T47D (cell line): Measurements from ENCODE around the gene CIAO3.

Experiments used
- DNase-seq, 2 experiments: peaks; one replicate each; pipeline versions ENCODE4 v3.0.0 to v3.0.0-alpha.2; 2011 to 2012; ENCODE audit warnings: low read depth in 1 of 2, low spot score in 1 of 2
- JUND ChIP-seq: IDR thresholded peaks from 2 replicates; pipeline ENCODE4 v1.6.1; 2012; ENCODE audit warnings: low read depth
- in situ Hi-C: cut with HindIII; loops from 2 replicates; pipeline ENCODE4 v1.10.0; 2016; ENCODE audit warnings: low sequenced_read_pairs, low pct_unique_long_range_greater_than_20kb

Gene CIAO3

GRCh38 chr16:681746-682427 lies 58.9 kb downstream of the CIAO3 start:
- TF ChIP-seq JUND: no peak
- in situ Hi-C loops: no loop called here
- DNase-seq: no peak

GRCh38 chr16:680967-681745 lies 59.6 kb downstream of the CIAO3 start:
- no peak for TF ChIP-seq JUND
- peak in 1 of 2 experiments; percentile 72 for DNase-seq
- in situ Hi-C loops: no loop called here

GRCh38 chr16:680625-680945 lies 60.2 kb downstream of the CIAO3 start:
- no peak for TF ChIP-seq JUND
- in situ Hi-C loops: no loop called here
- no peak for DNase-seq

- TF ChIP-seq JUND: no peak
- peak; percentile 76 to 94 for DNase-seq
- in situ Hi-C loops: no loop called here
These were observed 60.8 kb downstream of the CIAO3 start, which contains the start of gene STUB1 for GRCh38 chr16:679814-680624. Gene STUB1 (plus strand): TSS chr16:680410. CDS start chr16:680526, 116 bp downstream.
